Erythroblast (primary cell): ENCODE data around the gene ARPC5L.
"Not testable (repeated sequence)": the region's sequence is repeated elsewhere in the genome, so short reads cannot be mapped to it uniquely, and the experiment has no call there.

ENCODE experiments used
- DNase-seq, 2 experiments: peaks; one replicate each; lab custom pipeline; 2025; lab: John Stamatoyannopoulos, UW
- GATA1 ChIP-seq: IDR thresholded peaks from 2 replicates; pipeline ENCODE4 v1.6.1; 2011; ENCODE audit warnings: low read depth, mild to moderate bottlenecking, control low read depth, low read length, moderate library complexity
- POLR2A ChIP-seq: IDR thresholded peaks from 2 replicates; pipeline ENCODE4 v1.6.1; 2011; ENCODE audit warnings: mild to moderate bottlenecking, low read length

Gene ARPC5L

GRCh38 chr9:124914753-124915405, 52.9 kb downstream of the ARPC5L start:
- TF ChIP-seq GATA1 (no peak), POLR2A (no peak)
- DNase-seq = no peak

GRCh38 chr9:124920394-124920793, 58.5 kb downstream of the ARPC5L start:
- not testable (repeated sequence) for DNase-seq
